ENCODE results near the gene NOL8.

Gene NOL8

DNA sequence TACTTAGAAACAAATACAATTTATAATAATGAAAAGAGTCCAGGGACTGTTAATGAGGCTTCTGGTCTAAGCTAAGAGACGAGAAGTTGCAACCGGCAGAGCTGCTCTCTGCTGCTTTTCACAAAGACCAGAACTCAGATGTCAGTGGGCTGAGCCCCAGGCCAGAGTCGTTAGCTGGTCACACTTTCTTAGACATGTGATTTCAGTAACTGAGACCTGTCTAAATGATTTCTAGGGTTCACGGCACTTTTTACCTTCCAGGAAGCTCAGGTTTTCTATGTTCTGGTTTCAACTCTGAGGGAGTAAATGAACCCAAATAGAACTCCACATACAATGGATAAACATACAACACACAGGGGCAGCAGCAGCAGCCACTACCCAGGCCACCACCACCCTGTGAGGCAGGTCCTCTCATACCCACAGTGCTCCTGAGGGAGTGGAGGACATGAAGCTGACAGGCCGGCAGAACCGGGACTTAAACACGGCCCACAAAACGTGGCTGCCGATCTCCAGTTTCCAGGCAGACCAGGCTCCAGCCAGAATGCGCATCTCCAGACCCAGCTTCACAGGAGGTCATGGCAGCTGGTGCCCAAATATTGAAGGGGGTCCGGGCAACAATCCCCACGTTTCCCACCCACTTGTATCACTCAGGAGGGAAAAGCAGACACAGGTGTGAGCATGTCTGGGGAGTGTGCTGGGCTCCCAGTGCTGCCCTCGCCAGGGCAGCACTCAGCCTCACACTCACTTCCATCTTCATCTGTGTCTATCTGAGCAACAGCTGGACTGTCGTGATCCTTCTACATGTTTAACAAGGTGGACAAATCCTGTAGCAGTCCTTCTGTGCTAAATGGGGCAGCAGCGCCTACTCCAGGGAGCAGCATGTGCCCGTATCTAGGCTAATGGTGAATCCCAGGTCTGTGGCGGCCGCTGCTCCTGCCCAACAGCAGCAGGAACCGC is 70.5 kb downstream of the NOL8 start:
- DNase-seq (ENCODE audit: low read depth), result no peak
- TF ChIP-seq, protein P1, sequence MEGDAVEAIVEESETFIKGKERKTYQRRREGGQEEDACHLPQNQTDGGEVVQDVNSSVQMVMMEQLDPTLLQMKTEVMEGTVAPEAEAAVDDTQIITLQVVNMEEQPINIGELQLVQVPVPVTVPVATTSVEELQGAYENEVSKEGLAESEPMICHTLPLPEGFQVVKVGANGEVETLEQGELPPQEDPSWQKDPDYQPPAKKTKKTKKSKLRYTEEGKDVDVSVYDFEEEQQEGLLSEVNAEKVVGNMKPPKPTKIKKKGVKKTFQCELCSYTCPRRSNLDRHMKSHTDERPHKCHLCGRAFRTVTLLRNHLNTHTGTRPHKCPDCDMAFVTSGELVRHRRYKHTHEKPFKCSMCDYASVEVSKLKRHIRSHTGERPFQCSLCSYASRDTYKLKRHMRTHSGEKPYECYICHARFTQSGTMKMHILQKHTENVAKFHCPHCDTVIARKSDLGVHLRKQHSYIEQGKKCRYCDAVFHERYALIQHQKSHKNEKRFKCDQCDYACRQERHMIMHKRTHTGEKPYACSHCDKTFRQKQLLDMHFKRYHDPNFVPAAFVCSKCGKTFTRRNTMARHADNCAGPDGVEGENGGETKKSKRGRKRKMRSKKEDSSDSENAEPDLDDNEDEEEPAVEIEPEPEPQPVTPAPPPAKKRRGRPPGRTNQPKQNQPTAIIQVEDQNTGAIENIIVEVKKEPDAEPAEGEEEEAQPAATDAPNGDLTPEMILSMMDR (conservative IDR thresholded peaks at IDR 0.05; ENCODE audit: low read depth, low read length), result peak; percentile 4
- H3K4me3 ChIP-seq (ENCODE audit: low read depth, low read length), result no peak overlapping the region

DNA sequence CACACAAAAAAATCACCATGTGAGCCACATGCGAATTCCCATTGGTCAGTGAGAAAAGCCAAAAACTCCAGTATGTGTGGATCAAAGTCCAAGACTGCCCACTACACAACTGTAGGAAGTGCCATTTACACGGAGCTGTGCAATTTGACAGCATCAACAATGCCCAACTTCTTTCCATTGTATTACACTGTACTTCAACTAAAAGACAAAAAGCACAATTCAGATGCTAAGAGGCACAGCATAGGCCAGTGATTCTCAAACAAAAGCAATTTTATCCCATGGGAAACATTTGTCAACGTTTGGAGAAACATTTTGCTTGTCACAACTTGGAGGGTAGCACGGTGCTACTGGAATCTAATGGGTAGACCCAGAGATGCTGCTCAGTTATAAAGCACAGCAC is 71.5 kb downstream of the NOL8 start:
- no peak for DNase-seq (ENCODE audit: low read depth)
- TF ChIP-seq, protein P1 (conservative IDR thresholded peaks at IDR 0.05; ENCODE audit: low read depth, low read length), result no peak
- H3K4me3 ChIP-seq (ENCODE audit: low read depth, low read length), result no peak overlapping the region

DNA sequence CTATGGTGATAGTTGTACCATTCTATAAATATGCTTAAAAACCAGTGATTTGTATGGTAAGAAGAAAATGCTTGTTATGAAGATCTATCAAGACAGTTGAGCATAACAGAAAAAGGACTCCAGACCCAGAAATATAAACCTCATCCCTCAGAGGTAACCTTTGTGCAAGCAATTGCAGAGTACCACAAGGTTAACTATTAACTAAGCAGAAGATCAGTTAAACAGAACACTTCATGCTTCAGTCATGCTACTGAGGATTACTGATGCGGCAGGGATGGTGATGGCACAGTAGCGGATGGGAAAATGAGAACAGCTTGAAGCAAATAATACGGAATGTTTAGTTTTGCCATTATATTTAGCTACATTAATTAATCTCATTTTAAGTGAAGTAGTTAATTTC is 77.2 kb downstream of the NOL8 start:
- DNase-seq (ENCODE audit: low read depth), result no peak
- TF ChIP-seq, protein P1 (conservative IDR thresholded peaks at IDR 0.05; ENCODE audit: low read depth, low read length), result no peak
- H3K4me3 ChIP-seq (ENCODE audit: low read depth, low read length), result no peak overlapping the region

All from choroid plexus epithelial cell (primary cell).